ENCODE results near the gene KNCN.

- no peak for TF ChIP-seq CTCF (IDR thresholded peaks at IDR 0.05)
- TF ChIP-seq POLR2A (IDR thresholded peaks at IDR 0.05) = no peak
Observed at GRCh38 chr1:46569116-46569515, 17.7 kb upstream of the KNCN start.
